Right ventricle myocardium inferior (tissue), 1 donor: ENCODE results near the gene GMPPA. TPM values are rescaled to one million over a fixed set of nuclear protein-coding genes. Genes with fewer than 3 reads are reported as not detected.

Experiments used
- ATAC-seq: fragments of 200-7000 bp; cut with Tn5 transposase; one replicate; pipeline ENCODE4 v1.9.1; 2020; ENCODE audit warnings: mild to moderate bottlenecking, moderate library complexity
- DNase-seq: peaks from one replicate; pipeline ENCODE4 v3.0.0; 2021; ENCODE audit errors: missing footprints
- intact Hi-C: fragments of 100-400 bp; cut with DNase I; formaldehyde crosslinking; loops from one replicate; pipeline ENCODE4 v1.11.0; 2022
- total RNA-seq: library from RNA; stranded (reverse); fragmentation: NEBNext Ultra II Directional; extraction: Animal tissue kit (Norgen Biotek cat#: 25700); gene quantifications from one replicate; pipeline ENCODE4 v1.2.1, GENCODE V29; 2021
- donor health status: DM: no; HTN: yes; CAD: no; lungs with severe emphysema.

Gene GMPPA
- total RNA-seq, 1 donor from 2014 or later: 22.9 TPM

DNA sequence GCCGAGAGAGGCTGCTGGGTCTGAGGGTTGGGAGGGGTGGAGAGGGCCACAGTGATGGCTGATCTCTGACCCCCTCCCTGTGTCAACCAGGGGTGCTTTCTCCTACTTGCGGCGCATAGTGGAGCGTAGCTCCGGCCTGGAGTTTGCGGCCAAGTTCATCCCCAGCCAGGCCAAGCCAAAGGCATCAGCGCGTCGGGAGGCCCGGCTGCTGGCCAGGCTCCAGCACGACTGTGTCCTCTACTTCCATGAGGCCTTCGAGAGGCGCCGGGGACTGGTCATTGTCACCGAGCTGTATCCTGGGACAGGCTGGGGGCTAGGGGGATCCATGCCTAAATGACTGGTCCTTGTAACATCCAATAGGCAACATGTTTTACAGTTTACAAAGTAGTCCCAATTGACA lies 20.9 kb upstream of the GMPPA start:
- ATAC-seq (peak; percentile 74), DNase-seq (peak; percentile 80)

DNA sequence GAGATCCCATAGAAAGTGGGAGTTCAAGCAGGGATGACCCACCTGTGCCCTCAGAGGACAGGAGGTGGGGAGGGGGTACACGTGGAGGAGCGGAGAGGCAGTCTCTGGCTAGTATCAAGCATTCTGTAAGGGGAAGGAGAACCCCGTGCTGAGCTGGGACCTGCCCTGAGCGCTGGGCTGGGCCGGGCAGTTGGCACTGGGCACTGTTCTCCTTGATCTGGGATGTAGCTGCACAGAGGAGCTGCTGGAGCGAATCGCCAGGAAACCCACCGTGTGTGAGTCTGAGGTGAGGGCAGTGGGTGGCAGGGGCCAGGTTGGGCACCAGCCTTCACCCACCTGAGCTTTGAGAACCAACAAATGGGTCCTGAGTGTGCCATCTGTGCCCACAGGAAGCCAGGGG lies 19.8 kb upstream of the GMPPA start:
- DNase-seq (peak; percentile 61), ATAC-seq (no peak)
- intact Hi-C loops: loop anchor here (5.0 to 10.0 kb wide), 3 partner anchors 47 to 156 kb away; partner anchors contain the start of gene SPEG

More for the DNA sequence above, 20.9 kb upstream of the GMPPA start:
- intact Hi-C loops: loop anchor here (2.0 to 10.0 kb wide), 4 partner anchors 46 to 157 kb away; partner anchors contain the start of gene SPEG

DNA sequence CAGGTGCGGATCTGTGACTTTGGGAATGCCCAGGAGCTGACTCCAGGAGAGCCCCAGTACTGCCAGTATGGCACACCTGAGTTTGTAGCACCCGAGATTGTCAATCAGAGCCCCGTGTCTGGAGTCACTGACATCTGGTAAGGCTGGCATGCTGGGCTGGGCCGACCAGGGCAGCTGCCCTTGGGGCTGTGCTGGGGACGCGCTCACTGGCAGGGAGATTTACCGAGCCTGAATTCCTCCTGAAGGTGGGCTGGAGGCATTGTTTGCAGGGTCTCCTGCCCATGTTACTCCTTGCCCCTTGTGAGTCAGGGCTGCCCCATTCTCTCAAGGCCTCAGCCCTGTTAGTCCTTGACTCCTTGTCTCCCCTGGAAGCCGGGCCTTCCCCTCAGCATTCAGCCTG lies 18.7 kb upstream of the GMPPA start:
- DNase-seq (peak; percentile 28), ATAC-seq (no peak)
- intact Hi-C loops: no loop called here

DNA sequence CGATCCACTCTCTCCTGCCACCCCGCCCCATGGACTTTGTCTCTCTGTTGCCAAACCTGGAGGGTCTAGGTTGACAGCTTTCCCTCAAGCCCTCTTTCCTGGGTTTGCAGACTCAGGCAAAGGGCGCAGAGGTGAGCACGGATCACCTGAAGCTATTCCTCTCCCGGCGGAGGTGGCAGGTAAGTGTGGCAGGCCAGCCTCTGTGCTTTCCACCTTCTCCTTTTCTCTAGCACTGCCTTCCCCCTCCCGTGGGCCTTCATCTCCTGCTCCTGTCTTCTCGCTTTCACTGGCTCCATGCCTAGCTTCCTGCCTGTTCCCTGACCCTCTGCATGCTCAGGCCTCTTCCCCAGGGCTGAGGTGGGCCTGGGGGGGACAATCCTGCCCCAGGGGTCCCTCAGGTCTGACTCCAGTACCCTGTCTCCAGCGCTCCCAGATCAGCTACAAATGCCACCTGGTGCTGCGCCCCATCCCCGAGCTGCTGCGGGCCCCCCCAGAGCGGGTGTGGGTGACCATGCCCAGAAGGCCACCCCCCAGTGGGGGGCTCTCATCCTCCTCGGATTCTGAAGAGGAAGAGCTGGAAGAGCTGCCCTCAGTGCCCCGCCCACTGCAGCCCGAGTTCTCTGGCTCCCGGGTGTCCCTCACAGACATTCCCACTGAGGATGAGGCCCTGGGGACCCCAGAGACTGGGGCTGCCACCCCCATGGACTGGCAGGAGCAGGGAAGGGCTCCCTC lies 15.9 kb upstream of the GMPPA start:
- intact Hi-C loops: no loop called here
- ATAC-seq (no peak), DNase-seq (peak; percentile 35)

DNA sequence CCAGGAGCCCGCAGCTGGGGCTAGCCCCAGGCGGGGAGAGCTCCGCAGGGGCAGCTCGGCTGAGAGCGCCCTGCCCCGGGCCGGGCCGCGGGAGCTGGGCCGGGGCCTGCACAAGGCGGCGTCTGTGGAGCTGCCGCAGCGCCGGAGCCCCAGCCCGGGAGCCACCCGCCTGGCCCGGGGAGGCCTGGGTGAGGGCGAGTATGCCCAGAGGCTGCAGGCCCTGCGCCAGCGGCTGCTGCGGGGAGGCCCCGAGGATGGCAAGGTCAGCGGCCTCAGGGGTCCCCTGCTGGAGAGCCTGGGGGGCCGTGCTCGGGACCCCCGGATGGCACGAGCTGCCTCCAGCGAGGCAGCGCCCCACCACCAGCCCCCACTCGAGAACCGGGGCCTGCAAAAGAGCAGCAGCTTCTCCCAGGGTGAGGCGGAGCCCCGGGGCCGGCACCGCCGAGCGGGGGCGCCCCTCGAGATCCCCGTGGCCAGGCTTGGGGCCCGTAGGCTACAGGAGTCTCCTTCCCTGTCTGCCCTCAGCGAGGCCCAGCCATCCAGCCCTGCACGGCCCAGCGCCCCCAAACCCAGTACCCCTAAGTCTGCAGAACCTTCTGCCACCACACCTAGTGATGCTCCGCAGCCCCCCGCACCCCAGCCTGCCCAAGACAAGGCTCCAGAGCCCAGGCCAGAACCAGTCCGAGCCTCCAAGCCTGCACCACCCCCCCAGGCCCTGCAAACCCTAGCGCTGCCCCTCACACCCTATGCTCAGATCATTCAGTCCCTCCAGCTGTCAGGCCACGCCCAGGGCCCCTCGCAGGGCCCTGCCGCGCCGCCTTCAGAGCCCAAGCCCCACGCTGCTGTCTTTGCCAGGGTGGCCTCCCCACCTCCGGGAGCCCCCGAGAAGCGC lies 15.0 kb upstream of the GMPPA start:
- DNase-seq (peak; percentile 55), ATAC-seq (no peak)
- intact Hi-C loops: no loop called here

DNA sequence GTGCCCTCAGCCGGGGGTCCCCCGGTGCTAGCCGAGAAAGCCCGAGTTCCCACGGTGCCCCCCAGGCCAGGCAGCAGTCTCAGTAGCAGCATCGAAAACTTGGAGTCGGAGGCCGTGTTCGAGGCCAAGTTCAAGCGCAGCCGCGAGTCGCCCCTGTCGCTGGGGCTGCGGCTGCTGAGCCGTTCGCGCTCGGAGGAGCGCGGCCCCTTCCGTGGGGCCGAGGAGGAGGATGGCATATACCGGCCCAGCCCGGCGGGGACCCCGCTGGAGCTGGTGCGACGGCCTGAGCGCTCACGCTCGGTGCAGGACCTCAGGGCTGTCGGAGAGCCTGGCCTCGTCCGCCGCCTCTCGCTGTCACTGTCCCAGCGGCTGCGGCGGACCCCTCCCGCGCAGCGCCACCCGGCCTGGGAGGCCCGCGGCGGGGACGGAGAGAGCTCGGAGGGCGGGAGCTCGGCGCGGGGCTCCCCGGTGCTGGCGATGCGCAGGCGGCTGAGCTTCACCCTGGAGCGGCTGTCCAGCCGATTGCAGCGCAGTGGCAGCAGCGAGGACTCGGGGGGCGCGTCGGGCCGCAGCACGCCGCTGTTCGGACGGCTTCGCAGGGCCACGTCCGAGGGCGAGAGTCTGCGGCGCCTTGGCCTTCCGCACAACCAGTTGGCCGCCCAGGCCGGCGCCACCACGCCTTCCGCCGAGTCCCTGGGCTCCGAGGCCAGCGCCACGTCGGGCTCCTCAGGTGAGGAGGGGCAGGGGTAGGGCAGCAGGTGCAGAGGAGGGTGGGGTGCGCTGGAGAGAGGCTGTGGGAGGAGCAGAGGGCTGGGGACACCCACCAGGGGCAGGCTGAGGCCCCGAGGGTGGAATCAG lies 14.1 kb upstream of the GMPPA start:
- intact Hi-C loops: no loop called here
- no peak for ATAC-seq
- peak; percentile 61 for DNase-seq

DNA sequence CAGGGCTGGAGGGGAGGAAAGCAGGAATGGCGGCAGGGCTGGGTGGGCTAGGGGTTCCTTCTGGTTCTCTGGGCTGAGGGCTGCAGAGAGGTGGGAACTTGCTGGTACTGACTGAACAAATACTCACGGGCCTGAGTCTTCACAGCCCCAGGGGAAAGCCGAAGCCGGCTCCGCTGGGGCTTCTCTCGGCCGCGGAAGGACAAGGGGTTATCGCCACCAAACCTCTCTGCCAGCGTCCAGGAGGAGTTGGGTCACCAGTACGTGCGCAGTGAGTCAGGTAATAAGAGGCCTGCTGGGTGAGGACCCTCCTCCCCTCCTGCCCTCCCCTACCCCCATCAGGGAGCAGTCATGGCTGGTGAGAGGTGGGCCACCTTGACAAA lies 13.5 kb upstream of the GMPPA start:
- DNase-seq (peak; percentile 54), ATAC-seq (no peak)
- intact Hi-C loops: no loop called here

DNA sequence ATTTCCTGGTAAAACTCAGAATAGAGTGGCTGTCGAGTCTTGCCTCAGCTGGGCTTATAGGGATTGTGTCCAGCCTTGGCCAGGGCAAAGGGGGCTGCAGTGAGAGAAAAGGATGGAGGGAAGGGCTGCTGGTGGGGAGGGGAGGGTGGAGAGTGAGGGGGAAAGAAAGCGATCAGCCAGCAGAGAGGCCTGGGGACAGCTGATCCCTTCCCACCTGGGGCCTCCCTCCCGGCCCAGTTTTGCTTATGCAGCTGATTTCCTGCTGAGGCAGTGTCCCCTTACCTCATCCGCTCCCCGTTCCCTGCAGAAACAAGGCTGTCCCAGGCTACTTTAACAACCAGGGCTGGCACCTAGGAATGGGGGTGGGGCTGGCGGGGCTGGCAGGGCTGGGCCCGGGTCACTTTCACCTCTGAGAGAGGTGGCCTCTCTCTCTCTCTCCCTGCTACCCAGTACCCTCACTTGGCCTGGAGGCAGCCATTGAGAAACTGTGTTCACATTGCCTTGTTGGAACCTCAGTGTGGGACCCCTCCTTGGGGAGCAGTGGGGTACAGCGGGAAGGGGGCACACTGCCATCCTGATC lies 12.2 kb upstream of the GMPPA start:
- DNase-seq: peak; percentile 55
- ATAC-seq: no peak
- intact Hi-C loops: no loop called here

DNA sequence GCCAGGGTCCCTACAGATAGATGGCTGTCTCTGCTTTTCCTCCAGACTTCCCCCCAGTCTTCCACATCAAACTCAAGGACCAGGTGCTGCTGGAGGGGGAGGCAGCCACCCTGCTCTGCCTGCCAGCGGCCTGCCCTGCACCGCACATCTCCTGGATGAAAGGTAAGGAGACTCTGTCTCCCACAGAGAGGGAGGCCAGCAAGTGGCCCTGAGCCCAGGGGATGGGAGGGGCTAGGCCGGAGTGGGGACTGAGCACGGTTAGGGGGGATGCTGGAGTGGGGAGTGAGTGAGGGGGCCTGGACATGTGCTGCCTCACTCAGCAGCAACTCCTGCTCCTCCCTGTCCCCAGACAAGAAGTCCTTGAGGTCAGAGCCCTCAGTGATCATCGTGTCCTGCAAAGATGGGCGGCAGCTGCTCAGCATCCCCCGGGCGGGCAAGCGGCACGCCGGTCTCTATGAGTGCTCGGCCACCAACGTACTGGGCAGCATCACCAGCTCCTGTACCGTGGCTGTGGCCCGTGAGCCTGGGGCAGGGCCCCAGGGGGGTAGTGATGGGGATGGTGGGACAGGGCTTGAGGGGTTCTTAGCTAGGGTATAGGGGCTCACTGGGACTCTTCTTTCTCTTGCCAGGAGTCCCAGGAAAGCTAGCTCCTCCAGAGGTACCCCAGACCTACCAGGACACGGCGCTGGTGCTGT lies 10.4 kb upstream of the GMPPA start:
- DNase-seq (peak; percentile 55), ATAC-seq (no peak)
- intact Hi-C loops: no loop called here

DNA sequence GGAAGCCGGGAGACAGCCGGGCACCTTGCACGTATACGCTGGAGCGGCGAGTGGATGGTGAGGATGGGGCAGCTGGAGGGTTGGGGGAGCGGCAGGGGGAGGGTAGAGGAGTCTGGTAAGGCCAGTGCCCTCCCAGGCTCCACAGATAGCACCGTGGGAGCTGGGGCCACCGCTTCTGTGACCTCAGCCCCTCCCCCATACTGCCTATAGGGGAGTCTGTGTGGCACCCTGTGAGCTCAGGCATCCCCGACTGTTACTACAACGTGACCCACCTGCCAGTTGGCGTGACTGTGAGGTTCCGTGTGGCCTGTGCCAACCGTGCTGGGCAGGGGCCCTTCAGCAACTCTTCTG lies 9.9 kb upstream of the GMPPA start:
- intact Hi-C loops: no loop called here
- no peak for ATAC-seq
- no peak for DNase-seq

DNA sequence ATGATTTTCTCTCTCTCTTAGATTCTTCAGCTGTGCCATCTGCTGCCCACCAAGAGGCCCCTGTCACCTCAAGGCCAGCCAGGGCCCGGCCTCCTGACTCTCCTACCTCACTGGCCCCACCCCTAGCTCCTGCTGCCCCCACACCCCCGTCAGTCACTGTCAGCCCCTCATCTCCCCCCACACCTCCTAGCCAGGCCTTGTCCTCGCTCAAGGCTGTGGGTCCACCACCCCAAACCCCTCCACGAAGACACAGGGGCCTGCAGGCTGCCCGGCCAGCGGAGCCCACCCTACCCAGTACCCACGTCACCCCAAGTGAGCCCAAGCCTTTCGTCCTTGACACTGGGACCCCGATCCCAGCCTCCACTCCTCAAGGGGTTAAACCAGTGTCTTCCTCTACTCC lies 9.4 kb upstream of the GMPPA start:
- DNase-seq (no peak), ATAC-seq (no peak)
- intact Hi-C loops: no loop called here

DNA sequence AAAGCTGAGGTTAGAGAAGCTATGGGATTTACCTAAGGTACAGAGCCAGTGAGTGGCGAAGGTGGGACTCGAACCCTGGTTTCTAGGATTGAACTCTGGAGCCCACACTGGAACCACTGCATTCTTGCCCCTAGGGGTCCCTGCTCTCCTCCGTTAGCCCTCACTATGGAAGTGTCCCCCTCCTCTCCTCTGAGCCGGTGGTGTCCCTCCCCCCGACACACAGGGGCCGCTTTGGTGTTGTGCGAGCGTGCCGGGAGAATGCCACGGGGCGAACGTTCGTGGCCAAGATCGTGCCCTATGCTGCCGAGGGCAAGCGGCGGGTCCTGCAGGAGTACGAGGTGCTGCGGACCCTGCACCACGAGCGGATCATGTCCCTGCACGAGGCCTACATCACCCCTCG lies 8.5 kb upstream of the GMPPA start:
- no peak for ATAC-seq
- peak; percentile 14 for DNase-seq
- intact Hi-C loops: no loop called here

DNA sequence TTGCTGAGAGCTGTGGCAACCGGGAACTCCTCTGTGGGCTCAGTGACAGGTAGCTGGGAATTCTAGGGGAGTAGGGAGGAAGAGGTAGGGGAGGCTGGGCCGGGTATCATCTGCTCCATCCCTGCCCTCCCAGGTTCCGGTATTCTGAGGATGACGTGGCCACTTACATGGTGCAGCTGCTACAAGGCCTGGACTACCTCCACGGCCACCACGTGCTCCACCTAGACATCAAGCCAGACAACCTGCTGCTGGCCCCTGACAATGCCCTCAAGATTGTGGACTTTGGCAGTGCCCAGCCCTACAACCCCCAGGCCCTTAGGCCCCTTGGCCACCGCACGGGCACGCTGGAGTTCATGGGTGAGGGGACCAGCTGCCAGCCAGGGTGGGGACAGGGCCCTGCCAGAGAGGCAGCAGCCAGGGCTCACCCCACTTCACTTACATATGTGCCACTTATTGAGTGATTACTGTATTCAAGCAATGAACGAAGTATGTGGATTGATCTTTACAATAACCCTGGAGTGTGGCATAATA lies 8.0 kb upstream of the GMPPA start:
- ATAC-seq (no peak), DNase-seq (peak; percentile 27)

DNA sequence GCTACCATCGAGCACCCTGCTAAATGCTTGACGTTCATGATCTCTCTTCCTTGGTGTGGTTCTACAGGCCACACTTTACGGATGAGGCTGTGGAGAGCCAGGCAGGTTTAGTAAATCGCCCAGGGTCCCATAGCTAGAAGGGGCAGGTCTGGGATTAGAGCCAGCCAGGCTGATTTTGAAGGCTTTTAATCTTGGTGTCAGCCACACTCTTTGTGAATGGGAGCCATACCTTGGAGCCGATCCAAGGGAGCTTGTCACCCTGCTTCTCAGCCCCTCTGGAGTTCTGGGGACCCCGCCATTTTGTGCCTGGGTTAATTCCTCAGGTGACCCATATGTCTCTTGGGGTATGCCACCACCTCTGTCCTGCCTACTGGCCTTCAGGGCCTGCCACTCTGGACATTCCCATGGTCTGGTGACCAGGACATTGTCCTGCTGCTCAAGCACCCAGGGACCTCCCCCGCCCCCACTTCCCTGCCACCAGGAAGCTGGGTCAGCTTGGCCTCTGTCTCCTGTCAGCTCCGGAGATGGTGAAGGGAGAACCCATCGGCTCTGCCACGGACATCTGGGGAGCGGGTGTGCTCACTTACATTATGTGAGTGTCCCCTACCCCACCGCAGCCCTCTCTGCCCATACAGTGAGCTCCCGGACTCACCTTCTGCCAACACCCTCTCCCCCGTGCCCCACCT lies 7.3 kb upstream of the GMPPA start:
- DNase-seq: peak; percentile 54
- no peak for ATAC-seq
- intact Hi-C loops: no loop called here

More for the DNA sequence above, 8.0 kb upstream of the GMPPA start:
- intact Hi-C loops: no loop called here

DNA sequence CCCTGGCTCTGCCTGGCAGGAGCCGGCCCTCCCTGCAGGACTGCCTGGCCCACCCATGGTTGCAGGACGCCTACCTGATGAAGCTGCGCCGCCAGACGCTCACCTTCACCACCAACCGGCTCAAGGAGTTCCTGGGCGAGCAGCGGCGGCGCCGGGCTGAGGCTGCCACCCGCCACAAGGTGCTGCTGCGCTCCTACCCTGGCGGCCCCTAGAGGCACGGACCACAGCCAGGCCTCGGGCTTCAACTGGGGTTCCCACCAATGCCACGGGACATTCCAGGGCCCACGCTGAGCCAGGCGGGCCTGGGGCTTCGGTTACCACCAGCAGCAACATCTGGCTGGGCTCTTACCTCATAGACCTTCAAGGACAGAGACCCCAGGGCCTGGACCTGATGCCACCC lies 6.1 kb upstream of the GMPPA start:
- ATAC-seq: no peak
- intact Hi-C loops: no loop called here
- DNase-seq: no peak

DNA sequence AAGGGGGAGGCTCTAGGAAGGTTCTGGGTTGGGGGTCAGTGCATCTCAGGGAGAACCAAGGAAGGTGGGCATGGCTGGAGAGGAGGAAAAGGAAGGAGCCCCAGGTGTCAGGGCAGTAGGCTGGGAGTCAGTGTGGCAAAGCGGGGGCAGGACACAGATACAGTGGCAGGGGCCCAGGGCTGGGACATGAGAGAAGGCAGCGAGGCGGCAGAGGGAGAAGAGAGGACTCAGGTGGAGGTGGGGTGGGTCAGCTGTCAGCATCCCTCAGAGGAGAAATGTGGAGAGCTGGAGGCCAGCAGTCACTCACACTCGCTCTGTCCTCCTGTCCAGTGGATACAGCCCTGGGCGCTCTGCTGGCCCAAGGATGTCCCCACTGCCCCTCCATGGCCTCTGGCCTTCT lies 5.6 kb upstream of the GMPPA start:
- ATAC-seq: no peak
- DNase-seq: no peak
- intact Hi-C loops: no loop called here

DNA sequence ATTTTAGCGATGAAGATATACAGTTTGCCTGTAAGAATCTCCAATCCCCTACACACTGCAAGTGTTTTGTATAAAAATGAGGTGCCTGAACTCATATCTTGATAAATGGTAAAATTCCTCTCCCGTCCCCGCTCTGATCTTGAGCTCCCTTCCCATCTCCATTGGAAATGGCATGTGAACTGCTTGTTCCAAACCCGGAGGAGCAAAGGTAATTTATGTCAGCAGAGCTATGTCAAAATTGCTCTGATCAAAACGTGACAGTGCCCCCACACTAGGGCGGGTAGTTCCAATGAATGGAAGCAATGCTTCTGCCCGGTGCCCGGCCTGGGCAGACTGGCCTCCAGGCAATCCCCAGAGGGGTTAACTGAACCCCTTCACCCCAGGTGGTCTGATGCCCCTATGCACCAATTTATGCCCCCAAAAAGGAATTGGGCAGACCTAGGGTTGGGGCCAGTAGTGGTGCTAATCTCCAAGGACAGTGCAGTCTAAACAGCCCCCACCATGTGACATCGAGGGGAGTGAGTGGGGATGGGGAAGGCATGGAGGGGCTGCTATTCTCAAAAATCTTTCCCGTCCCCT lies 3.6 kb upstream of the GMPPA start:
- ATAC-seq (no peak), DNase-seq (no peak)
- intact Hi-C loops: no loop called here
